Smooth muscle cell (in vitro differentiated cells): ENCODE data around the gene TM4SF20. TPM values are rescaled to one million over a fixed set of nuclear protein-coding genes. Genes with fewer than 3 reads are reported as not detected.

ENCODE experiments used
- DNase-seq: peaks from one replicate; lab custom pipeline; 2025; ENCODE audit not compliant: unreplicated experiment; lab: John Stamatoyannopoulos, UW
- H2AFZ ChIP-seq: fragments of 200-600 bp; sonication (generic); 2 replicates; pipeline ENCODE4 v1.6.0; 2016; ENCODE audit warnings: antibody characterized with exemption, low read depth, mild to moderate bottlenecking
- H3F3A ChIP-seq: fragments of 200-600 bp; sonication (generic); 2 replicates; pipeline ENCODE4 v1.6.0; 2017; ENCODE audit warnings: antibody characterized with exemption, low read depth
- H3K27ac ChIP-seq: fragments of 200-600 bp; sonication (generic); 2 replicates; pipeline ENCODE4 v1.5.1; 2016; ENCODE audit warnings: low read depth, mild to moderate bottlenecking
- H3K27me3 ChIP-seq: fragments of 200-600 bp; sonication (generic); 2 replicates; pipeline ENCODE4 v1.6.1; 2016; ENCODE audit warnings: low read depth, mild to moderate bottlenecking
- H3K36me3 ChIP-seq: fragments of 200-600 bp; sonication (generic); 2 replicates; pipeline ENCODE4 v1.5.1; 2016; ENCODE audit warnings: low read depth
- H3K4me1 ChIP-seq: fragments of 200-600 bp; sonication (generic); 2 replicates; pipeline ENCODE4 v1.5.1; 2016; ENCODE audit warnings: low read depth
- H3K4me2 ChIP-seq: fragments of 200-600 bp; sonication (generic); 2 replicates; pipeline ENCODE4 v1.6.0; 2016; ENCODE audit warnings: mild to moderate bottlenecking
- H3K4me3 ChIP-seq: fragments of 200-600 bp; sonication (generic); 2 replicates; pipeline ENCODE4 v1.5.1; 2016; ENCODE audit warnings: mild to moderate bottlenecking
- H3K79me2 ChIP-seq: fragments of 200-600 bp; sonication (generic); 2 replicates; pipeline ENCODE4 v1.6.0; 2016; ENCODE audit warnings: low read depth, mild to moderate bottlenecking
- H3K9ac ChIP-seq: fragments of 200-600 bp; sonication (generic); 2 replicates; pipeline ENCODE4 v1.6.0; 2016; ENCODE audit warnings: low read depth
- H3K9me3 ChIP-seq: fragments of 200-600 bp; sonication (generic); replicated peaks from 2 replicates; pipeline ENCODE4 v1.5.1; 2016; ENCODE audit warnings: low read depth
- H4K20me1 ChIP-seq: fragments of 200-600 bp; sonication (generic); 2 replicates; pipeline ENCODE4 v1.6.0; 2016; ENCODE audit warnings: low read depth
- CTCF ChIP-seq: fragments of 200-600 bp; sonication (generic); IDR thresholded peaks from 2 replicates; pipeline ENCODE4 v1.5.1; 2017; ENCODE audit warnings: borderline replicate concordance, mild to moderate bottlenecking, antibody characterized with exemption; ENCODE audit not compliant: insufficient read depth, poor library complexity, severe bottlenecking
- WGBS: methylation state at CpG from one replicate; pipeline ENCODE4 v1.1.7; 2016; ENCODE audit warnings: low lambda C conversion rate; 5-methylcytosine and 5-hydroxymethylcytosine counted together
- polyA plus RNA-seq: library from polyadenylated mRNA; unstranded; fragments of >200 nt; fragmentation: Nextera tagmentation; extraction: Ambion mirVana; gene quantifications from 2 replicates; pipeline ENCODE4 v1.2.1, GENCODE V29; 2016
- total RNA-seq: library from RNA; depleted of rRNA; stranded (reverse); fragments of >200 nt; gene quantifications from 2 replicates; pipeline ENCODE4 v1.2.3, GENCODE V29; 2014

Gene TM4SF20
- total and polyA plus RNA-seq, 2 experiments from 2014 or later: not detected

- Histone ChIP-seq H3K4me3 (no peak overlapping the region), H3K79me2 (no peaks in the 10 kb centered on the region), H3K27me3 (no peaks in the 10 kb centered on the region), H3K4me2 (no peak overlapping the region), H3K9ac (no peak overlapping the region), H3F3A (no peaks in the 10 kb centered on the region), H2AFZ (no peak overlapping the region), H4K20me1 (no peaks in the 10 kb centered on the region), H3K27ac (no peak overlapping the region), H3K4me1 (no peaks in the 10 kb centered on the region), H3K9me3 (no peaks in the 10 kb centered on the region), H3K36me3 (peaks cover 12% of the 10 kb centered on the region)
- TF ChIP-seq CTCF: no peak
- WGBS: 95% methylated on average over 2 of the region's 2 CpGs
- no peak for DNase-seq
These were observed 37.6 kb downstream of the TM4SF20 start for GRCh38 chr2:227341553-227341952.

GRCh38 chr2:227340106-227340505, 39.0 kb downstream of the TM4SF20 start:
- Histone ChIP-seq H3K9me3 (no peaks in the 10 kb centered on the region), H3K4me2 (no peak overlapping the region), H3K27ac (no peak overlapping the region), H3K27me3 (no peaks in the 10 kb centered on the region), H3K36me3 (peaks cover 7% of the 10 kb centered on the region), H3F3A (no peaks in the 10 kb centered on the region), H3K9ac (no peak overlapping the region), H2AFZ (no peak overlapping the region), H3K79me2 (no peaks in the 10 kb centered on the region), H3K4me3 (no peak overlapping the region), H3K4me1 (no peaks in the 10 kb centered on the region), H4K20me1 (no peaks in the 10 kb centered on the region)
- no peak for TF ChIP-seq CTCF
- WGBS: 81% methylated on average over 6 of the region's 6 CpGs
- DNase-seq: no peak

- WGBS: 90% methylated on average over 2 of the region's 2 CpGs
These were observed 40.0 kb downstream of the TM4SF20 start for GRCh38 chr2:227339098-227339599.

More at GRCh38 chr2:227339098-227339599, 40.0 kb downstream of the TM4SF20 start:
- no peak for TF ChIP-seq CTCF
- Histone ChIP-seq H2AFZ (no peak overlapping the region), H3K9ac (no peak overlapping the region), H3K4me3 (no peak overlapping the region), H3K27me3 (no peaks in the 10 kb centered on the region), H4K20me1 (peaks cover under 1% of the 10 kb centered on the region), H3F3A (no peaks in the 10 kb centered on the region), H3K36me3 (peaks cover 8% of the 10 kb centered on the region), H3K4me1 (no peaks in the 10 kb centered on the region), H3K79me2 (no peaks in the 10 kb centered on the region), H3K4me2 (no peak overlapping the region), H3K9me3 (no peaks in the 10 kb centered on the region), H3K27ac (no peak overlapping the region)
- DNase-seq: no peak
